Heart left ventricle (tissue), 16 donors: ENCODE results near the gene SLC39A13. TPM values are rescaled to one million over a fixed set of nuclear protein-coding genes. Genes with fewer than 3 reads are reported as not detected.

Experiments
- ATAC-seq, 4 donors: fragments of 200-7000 bp; cut with Tn5 transposase; one replicate each; pipeline ENCODE4 v1.9.1; 2020 to 2022; ENCODE audit warnings: moderate library complexity in 4 of 4, mild to moderate bottlenecking in 3 of 4, moderate number of reproducible peaks in 1 of 4
- DNase-seq, 5 donors: peaks; one replicate each; pipeline ENCODE4 v3.0.0-alpha.2; 2020
- H3K27ac ChIP-seq, 12 donors: fragments of 200-600 bp; sonication (generic) in 4 of 12; one replicate each; pipeline versions ENCODE4 v1.5.0 to v1.8.0; 2016 to 2022; ENCODE audit warnings: mild to moderate bottlenecking in 2 of 12
- H3K27me3 ChIP-seq, 9 donors: fragments of 200-600 bp; sonication (generic) in 2 of 9; one replicate each; pipeline versions ENCODE4 v1.5.1 to v1.8.0; 2016 to 2022; ENCODE audit warnings: mild to moderate bottlenecking in 3 of 9
- H3K36me3 ChIP-seq, 9 donors: fragments of 200-600 bp; sonication (generic) in 2 of 9; one replicate each; pipeline versions ENCODE4 v1.5.0 to v1.8.0; 2018 to 2022; ENCODE audit warnings: mild to moderate bottlenecking in 2 of 9
- H3K4me1 ChIP-seq, 12 donors: fragments of 200-600 bp; sonication (generic) in 4 of 12; one replicate each; pipeline versions ENCODE4 v1.5.0 to v1.8.0; 2016 to 2022; ENCODE audit warnings: mild to moderate bottlenecking in 3 of 12
- H3K4me3 ChIP-seq, 12 donors: fragments of 200-600 bp; sonication (generic) in 4 of 12; one replicate each; pipeline versions ENCODE4 v1.5.0 to v1.8.0; 2017 to 2022; ENCODE audit warnings: mild to moderate bottlenecking in 9 of 12, moderate library complexity in 4 of 12
- H3K9me3 ChIP-seq, 12 donors: fragments of 200-600 bp; sonication (generic) in 4 of 12; one replicate each; pipeline versions ENCODE4 v1.5.0 to v1.8.0; 2016 to 2022; ENCODE audit warnings: mild to moderate bottlenecking in 1 of 12
- CTCF ChIP-seq, 12 donors: fragments of 200-600 bp; sonication (generic) in 4 of 12; IDR thresholded peaks; one replicate each; pipeline versions ENCODE4 v1.5.0 to v1.8.0; 2018 to 2022; ENCODE audit warnings: antibody characterized with exemption in 12 of 12, mild to moderate bottlenecking in 5 of 12
- POLR2A ChIP-seq, 2 donors: fragments of 450-650 bp; IDR thresholded peaks; one replicate each; pipeline ENCODE4 v1.6.1; 2017; ENCODE audit warnings: antibody characterized with exemption in 2 of 2, mild to moderate bottlenecking in 2 of 2, moderate library complexity in 2 of 2
- WGBS, 4 donors: extraction: QIAGEN DNeasy Blood & Tissue Kit in 2 of 4; methylation state at CpG; one replicate each; pipeline versions ENCODE4 v1.1.5 to v1.1.7; 2013 to 2018; 5-methylcytosine and 5-hydroxymethylcytosine counted together
- intact Hi-C, 10 donors: fragments of 100-400 bp; cut with DNase I; formaldehyde crosslinking; loops; one replicate each; pipeline versions ENCODE4 v1.11.1 to v1.14.2; 2022
- polyA plus RNA-seq, 2 donors: library from polyadenylated mRNA; stranded (reverse); fragments of 200-250 nt; gene quantifications; one replicate each; pipeline ENCODE4 v1.2.3, GENCODE V29; 2013
- total RNA-seq, 9 donors: library from RNA; depleted of rRNA in 2 of 9; stranded (reverse); fragments of >200 nt in 2 of 9; fragmentation: NEBNext Ultra II Directional in 3 of 9; extraction: Animal tissue kit (Norgen Biotek cat#: 25700) in 3 of 9; gene quantifications; one replicate each; pipeline versions ENCODE4 v1.1.0 to v1.2.4, GENCODE V29; 2016 to 2023
- donor health status: ischemic (EF 13 %, LVEDD 7.1; RV severe dilation, severe dysfunction).
- donor health status: healthy with polysubstance abuse.
- donor health status: DM: no; HTN: yes; CAD: no.
- donor health status: DM: no; HTN: no; CAD: no.
- donor health status: ischemic (EF 25% LVEDD 6.9; RV normal size, moderate dysfunction).
- donor health status: ischemic (EF 25% LVEDD 5.7; RV mildly dilated, moderate dysfunction).
- donor health status: healthy.
- donor health status: DM: yes; HTN: yes; CAD: no.
- donor health status: ischemic (EF 35%, LVEDD 5.7; RV mildly dilated, moderate dysfunction).
- donor health status: nonischemic (EF 11% LVEDD 7.7; RV severe dilation, severe dysfunction).
- donor health status: DM: yes; HTN: yes; CAD: no.
- donor health status: PGD.
- donor health status: ischemic (EF 29% LVEDD 5.4; RV normal size, mild dysfunction).
- donor health status: nonischemic (EF 23%, LVEDD 6.1; RV moderate dilation, normal function).

The SLC39A13 gene
- total and polyA plus RNA-seq, 11 donors, result 33.5 to 97.3 (median 48.1) TPM

- H3K4me3 ChIP-seq, result peak overlapping the region in 1 of 12 donors; percentile 21
- peak in 1 of 5 donors; percentile 53 for DNase-seq
- WGBS, 4 donors, result 83 to 86% (median 85%) methylated on average over 28 to 31 of the region's 31 CpGs
- H3K27me3 ChIP-seq, result no peaks in the 10 kb centered on the region
- intact Hi-C loops, result no loop called here
- peak overlapping the region; percentile 38 to 92 (median 84) for H3K27ac ChIP-seq
- peaks cover 7 to 52% (median 27%) of the 10 kb centered on the region in 12 donors for H3K4me1 ChIP-seq
- peak in 3 of 4 donors; percentile 1 to 10 (median 5) for ATAC-seq
- peaks cover 0 to 87% (median 76%) of the 10 kb centered on the region in 9 donors for H3K36me3 ChIP-seq
- no peak for TF ChIP-seq CTCF (IDR thresholded peaks at IDR 0.05)
- no peak for TF ChIP-seq POLR2A (IDR thresholded peaks at IDR 0.05)
- no peaks in the 10 kb centered on the region for H3K9me3 ChIP-seq
Observed at GRCh38 chr11:47415091-47415854, 6.9 kb downstream of the SLC39A13 start.

GRCh38 chr11:47415949-47416472, 7.6 kb downstream of the SLC39A13 start:
- TF ChIP-seq POLR2A (IDR thresholded peaks at IDR 0.05), result no peak
- TF ChIP-seq CTCF (IDR thresholded peaks at IDR 0.05), result no peak
- peaks cover 7 to 46% (median 25%) of the 10 kb centered on the region in 12 donors for H3K4me1 ChIP-seq
- 11 to 19% (median 15%) methylated on average over 10 to 13 of the region's 13 CpGs for WGBS, 4 donors
- no peaks in the 10 kb centered on the region for H3K27me3 ChIP-seq
- ATAC-seq, result peak; percentile 75 to 86 (median 80)
- intact Hi-C loops, result no loop called here
- H3K4me3 ChIP-seq, result peak overlapping the region in 1 of 12 donors; percentile 21
- H3K27ac ChIP-seq, result peak overlapping the region; percentile 38 to 92 (median 84)
- no peaks in the 10 kb centered on the region for H3K9me3 ChIP-seq
- peak; percentile 85 to 93 (median 87) for DNase-seq
- peaks cover 0 to 88% (median 76%) of the 10 kb centered on the region in 9 donors for H3K36me3 ChIP-seq

- H3K27me3 ChIP-seq, result no peaks in the 10 kb centered on the region
- H3K27ac ChIP-seq, result no peak overlapping the region
- peaks cover 7 to 41% (median 22%) of the 10 kb centered on the region in 12 donors for H3K4me1 ChIP-seq
- no peak overlapping the region for H3K4me3 ChIP-seq
- DNase-seq (peak in 1 of 5 donors; percentile 23), ATAC-seq (no peak)
- WGBS, 4 donors, result 86 to 91% (median 89%) methylated on average over 6 of the region's 6 CpGs
- TF ChIP-seq POLR2A (IDR thresholded peaks at IDR 0.05), result no peak
- no peak for TF ChIP-seq CTCF (IDR thresholded peaks at IDR 0.05)
- intact Hi-C loops, result no loop called here
- H3K9me3 ChIP-seq, result no peaks in the 10 kb centered on the region
- peaks cover 2 to 88% (median 81%) of the 10 kb centered on the region in 9 donors for H3K36me3 ChIP-seq
Observed at GRCh38 chr11:47417712-47418111, 9.3 kb downstream of the SLC39A13 start.
